ENCODE results near the gene UCKL1.

- TF ChIP-seq CTCF (IDR thresholded peaks at IDR 0.05) (no peak), POLR2A (IDR thresholded peaks at IDR 0.05; ENCODE audit: low read depth) (no peak), EP300 (IDR thresholded peaks at IDR 0.05) (no peak), POLR2AphosphoS5 (IDR thresholded peaks at IDR 0.05) (no peak)
Observed at GRCh38 chr20:63963348-63963741, 7.1 kb upstream of the UCKL1 start.
